Cardiac fibroblast (primary cell): ENCODE data around the gene ZFYVE28.

Source experiments
- DNase-seq, 2 donors: peaks; one replicate each; pipeline versions ENCODE4 v3.0.0 to v3.0.0-alpha.2; 2010; ENCODE audit warnings: low read depth in 2 of 2
- H3K4me3 ChIP-seq, 2 donors: replicated peaks in 1 of 2; 1 replicate in 1 of 2; 2 replicates in 1 of 2; pipeline ENCODE4 v1.5.1; 2011; ENCODE audit warnings: low read depth in 2 of 2, low read length in 2 of 2, mild to moderate bottlenecking in 2 of 2, moderate library complexity in 1 of 2
- CTCF ChIP-seq: IDR thresholded peaks from one replicate; pipeline ENCODE4 v1.5.1; 2011; ENCODE audit warnings: low read depth, mild to moderate bottlenecking, low read length, inconsistent platforms

ZFYVE28 gene

GRCh38 chr4:2438822-2439718, 20.6 kb upstream of the ZFYVE28 start:
- no peak for TF ChIP-seq CTCF
- DNase-seq: no peak
- no peak overlapping the region for H3K4me3 ChIP-seq

- DNase-seq: no peak
- TF ChIP-seq CTCF: no peak
- no peak overlapping the region for H3K4me3 ChIP-seq
These were observed 19.2 kb upstream of the ZFYVE28 start for GRCh38 chr4:2437475-2438215.

- no peak for TF ChIP-seq CTCF
- no peak for DNase-seq
- no peak overlapping the region for H3K4me3 ChIP-seq
These were observed 18.5 kb upstream of the ZFYVE28 start for GRCh38 chr4:2436761-2437474.

GRCh38 chr4:2436301-2436700, 17.9 kb upstream of the ZFYVE28 start:
- DNase-seq: no peak
- H3K4me3 ChIP-seq: no peak overlapping the region
- TF ChIP-seq CTCF: no peak

GRCh38 chr4:2434420-2434819, 16.0 kb upstream of the ZFYVE28 start:
- DNase-seq: no peak
- no peak overlapping the region for H3K4me3 ChIP-seq
- no peak for TF ChIP-seq CTCF

- TF ChIP-seq CTCF: no peak
- no peak for DNase-seq
- no peak overlapping the region for H3K4me3 ChIP-seq
These were observed 15.3 kb upstream of the ZFYVE28 start for GRCh38 chr4:2433609-2434350.
